ENCODE measurements around the gene NINJ2.

Gene NINJ2

DNA sequence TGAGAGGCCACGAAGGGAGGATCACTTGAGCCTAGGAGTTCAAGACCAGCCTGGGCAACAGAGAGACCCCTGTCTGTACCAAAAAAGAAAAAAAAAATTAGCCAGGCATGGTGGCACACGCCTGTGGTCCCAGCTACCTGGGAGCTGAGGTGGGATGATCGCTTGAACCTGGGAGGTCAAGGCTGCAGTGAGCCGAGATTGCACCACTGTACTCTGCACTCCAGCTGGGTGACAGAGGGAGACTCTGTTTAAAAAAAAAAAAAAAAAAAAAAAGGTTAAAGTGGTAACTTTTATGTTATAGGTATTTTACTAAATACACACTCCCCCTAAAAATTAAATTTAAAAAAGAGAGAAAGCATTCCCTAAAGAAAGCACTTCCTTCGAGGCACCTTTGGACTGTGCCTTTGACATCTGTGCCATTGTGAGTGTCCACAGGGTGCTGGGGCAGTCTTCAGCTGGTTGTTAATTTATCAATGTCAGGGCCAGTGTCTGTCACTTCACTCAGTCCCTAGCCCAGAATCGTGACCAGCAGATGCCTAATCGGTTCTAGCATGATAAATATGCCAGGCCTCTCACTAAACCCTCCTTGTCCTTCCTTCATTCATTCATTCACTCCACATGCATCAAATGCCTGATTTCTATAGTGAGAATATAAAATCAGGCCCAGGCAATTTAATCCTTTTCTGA is 140.4 kb downstream of the NINJ2 start:
- no peak for DNase-seq

DNA sequence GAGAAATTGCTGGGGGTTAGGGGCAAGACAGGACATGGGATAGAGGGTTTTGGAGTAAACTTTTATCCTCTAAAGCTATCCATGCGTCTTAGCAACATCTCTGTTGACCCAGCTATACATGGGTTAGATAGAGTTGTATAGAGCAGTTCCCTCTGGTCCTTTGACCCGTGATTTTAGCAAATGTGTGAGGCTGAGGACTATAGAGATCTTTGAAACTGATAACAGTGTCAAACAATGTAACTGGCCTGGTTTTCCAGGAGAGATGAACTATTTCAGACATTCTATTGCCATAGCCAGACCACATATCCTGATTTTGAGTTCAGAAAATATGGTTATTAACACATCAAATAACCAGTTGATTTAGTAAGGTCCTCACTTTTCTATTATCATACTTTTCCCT is 143.1 kb downstream of the NINJ2 start:
- no peak for DNase-seq

DNA sequence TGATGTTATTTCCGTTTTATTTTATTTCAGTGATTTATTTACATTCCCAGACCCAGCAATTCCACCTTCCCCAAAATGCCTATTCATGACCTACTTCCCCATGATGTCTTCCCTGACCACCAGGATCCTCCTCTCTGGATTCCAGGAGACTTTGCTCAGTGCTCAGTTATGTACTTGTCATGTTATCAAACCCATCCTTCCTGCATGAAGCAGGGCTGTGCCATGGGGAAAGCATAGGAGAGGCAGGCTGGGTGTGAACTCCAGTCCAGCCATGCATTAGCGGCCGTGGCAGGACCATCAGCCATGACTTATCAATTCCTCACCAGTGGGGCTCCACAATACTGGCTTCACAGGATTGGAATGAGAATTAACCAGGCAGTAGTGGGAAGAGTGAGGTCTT is 145.7 kb downstream of the NINJ2 start:
- DNase-seq = no peak

All from activated CD4-positive, alpha-beta T cell treated with anti-CD3 and anti-CD28 coated beads, Interleukin-2, amount 50 U/mL, for 16 hours (primary cell).